Measurements from ENCODE around the gene SHISAL2A. TPM values are rescaled to one million over a fixed set of nuclear protein-coding genes. Genes with fewer than 3 reads are reported as not detected.

Gene SHISAL2A
- total and polyA plus RNA-seq, 2 of the 13 experiments (the other 11 are each of a cell fraction or from before 2014, with no cell fraction given): not detected

GRCh38 chr1:52651904-52652303, 18.9 kb downstream of the SHISAL2A start (continued):
- TF ChIP-seq, protein P1, sequence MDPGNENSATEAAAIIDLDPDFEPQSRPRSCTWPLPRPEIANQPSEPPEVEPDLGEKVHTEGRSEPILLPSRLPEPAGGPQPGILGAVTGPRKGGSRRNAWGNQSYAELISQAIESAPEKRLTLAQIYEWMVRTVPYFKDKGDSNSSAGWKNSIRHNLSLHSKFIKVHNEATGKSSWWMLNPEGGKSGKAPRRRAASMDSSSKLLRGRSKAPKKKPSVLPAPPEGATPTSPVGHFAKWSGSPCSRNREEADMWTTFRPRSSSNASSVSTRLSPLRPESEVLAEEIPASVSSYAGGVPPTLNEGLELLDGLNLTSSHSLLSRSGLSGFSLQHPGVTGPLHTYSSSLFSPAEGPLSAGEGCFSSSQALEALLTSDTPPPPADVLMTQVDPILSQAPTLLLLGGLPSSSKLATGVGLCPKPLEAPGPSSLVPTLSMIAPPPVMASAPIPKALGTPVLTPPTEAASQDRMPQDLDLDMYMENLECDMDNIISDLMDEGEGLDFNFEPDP (CRISPR knock-in tag; conservative IDR thresholded peaks at IDR 0.05): no peak
- TF ChIP-seq ZSCAN20 (CRISPR knock-in tag; IDR thresholded peaks at IDR 0.05; ENCODE audit: borderline replicate concordance) (no peak), MTF2 (CRISPR knock-in tag; IDR thresholded peaks at IDR 0.05; ENCODE audit: borderline replicate concordance) (no peak), SMARCE1 (IDR thresholded peaks at IDR 0.05; ENCODE audit: borderline replicate concordance) (no peak), ZIK1 (CRISPR knock-in tag; IDR thresholded peaks at IDR 0.05; ENCODE audit: borderline replicate concordance, low read depth) (no peak), ZNF557 (CRISPR knock-in tag; IDR thresholded peaks at IDR 0.05) (no peak), RFX3 (CRISPR knock-in tag; IDR thresholded peaks at IDR 0.05) (no peak), ZNF891 (CRISPR knock-in tag; IDR thresholded peaks at IDR 0.05) (no peak), HCFC1 (IDR thresholded peaks at IDR 0.05; ENCODE audit: low read depth, low read length) (no peak), ZFP37 (CRISPR knock-in tag; IDR thresholded peaks at IDR 0.05; ENCODE audit: borderline replicate concordance) (no peak), CENPT (CRISPR knock-in tag; IDR thresholded peaks at IDR 0.05; ENCODE audit: low read depth) (no peak), KLF15 (CRISPR knock-in tag; IDR thresholded peaks at IDR 0.05; ENCODE audit: borderline replicate concordance) (no peak), HOXD1 (CRISPR knock-in tag; IDR thresholded peaks at IDR 0.05) (no peak), ISL2 (CRISPR knock-in tag; IDR thresholded peaks at IDR 0.05) (no peak), AHR (CRISPR knock-in tag; IDR thresholded peaks at IDR 0.05) (no peak), ZFP82 (CRISPR knock-in tag; IDR thresholded peaks at IDR 0.05; ENCODE audit: borderline replicate concordance) (no peak), GLMP (CRISPR knock-in tag; IDR thresholded peaks at IDR 0.05; ENCODE audit: borderline replicate concordance) (no peak), HNF1B (CRISPR knock-in tag; IDR thresholded peaks at IDR 0.05) (no peak), SOX6 (IDR thresholded peaks at IDR 0.05) (no peak), SOX6 (CRISPR knock-in tag; IDR thresholded peaks at IDR 0.05) (peak; percentile 63)
- TF ChIP-seq, protein P2, sequence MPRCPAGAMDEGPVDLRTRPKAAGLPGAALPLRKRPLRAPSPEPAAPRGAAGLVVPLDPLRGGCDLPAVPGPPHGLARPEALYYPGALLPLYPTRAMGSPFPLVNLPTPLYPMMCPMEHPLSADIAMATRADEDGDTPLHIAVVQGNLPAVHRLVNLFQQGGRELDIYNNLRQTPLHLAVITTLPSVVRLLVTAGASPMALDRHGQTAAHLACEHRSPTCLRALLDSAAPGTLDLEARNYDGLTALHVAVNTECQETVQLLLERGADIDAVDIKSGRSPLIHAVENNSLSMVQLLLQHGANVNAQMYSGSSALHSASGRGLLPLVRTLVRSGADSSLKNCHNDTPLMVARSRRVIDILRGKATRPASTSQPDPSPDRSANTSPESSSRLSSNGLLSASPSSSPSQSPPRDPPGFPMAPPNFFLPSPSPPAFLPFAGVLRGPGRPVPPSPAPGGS (CRISPR knock-in tag; IDR thresholded peaks at IDR 0.05): no peak
- TF ChIP-seq, protein P3, sequence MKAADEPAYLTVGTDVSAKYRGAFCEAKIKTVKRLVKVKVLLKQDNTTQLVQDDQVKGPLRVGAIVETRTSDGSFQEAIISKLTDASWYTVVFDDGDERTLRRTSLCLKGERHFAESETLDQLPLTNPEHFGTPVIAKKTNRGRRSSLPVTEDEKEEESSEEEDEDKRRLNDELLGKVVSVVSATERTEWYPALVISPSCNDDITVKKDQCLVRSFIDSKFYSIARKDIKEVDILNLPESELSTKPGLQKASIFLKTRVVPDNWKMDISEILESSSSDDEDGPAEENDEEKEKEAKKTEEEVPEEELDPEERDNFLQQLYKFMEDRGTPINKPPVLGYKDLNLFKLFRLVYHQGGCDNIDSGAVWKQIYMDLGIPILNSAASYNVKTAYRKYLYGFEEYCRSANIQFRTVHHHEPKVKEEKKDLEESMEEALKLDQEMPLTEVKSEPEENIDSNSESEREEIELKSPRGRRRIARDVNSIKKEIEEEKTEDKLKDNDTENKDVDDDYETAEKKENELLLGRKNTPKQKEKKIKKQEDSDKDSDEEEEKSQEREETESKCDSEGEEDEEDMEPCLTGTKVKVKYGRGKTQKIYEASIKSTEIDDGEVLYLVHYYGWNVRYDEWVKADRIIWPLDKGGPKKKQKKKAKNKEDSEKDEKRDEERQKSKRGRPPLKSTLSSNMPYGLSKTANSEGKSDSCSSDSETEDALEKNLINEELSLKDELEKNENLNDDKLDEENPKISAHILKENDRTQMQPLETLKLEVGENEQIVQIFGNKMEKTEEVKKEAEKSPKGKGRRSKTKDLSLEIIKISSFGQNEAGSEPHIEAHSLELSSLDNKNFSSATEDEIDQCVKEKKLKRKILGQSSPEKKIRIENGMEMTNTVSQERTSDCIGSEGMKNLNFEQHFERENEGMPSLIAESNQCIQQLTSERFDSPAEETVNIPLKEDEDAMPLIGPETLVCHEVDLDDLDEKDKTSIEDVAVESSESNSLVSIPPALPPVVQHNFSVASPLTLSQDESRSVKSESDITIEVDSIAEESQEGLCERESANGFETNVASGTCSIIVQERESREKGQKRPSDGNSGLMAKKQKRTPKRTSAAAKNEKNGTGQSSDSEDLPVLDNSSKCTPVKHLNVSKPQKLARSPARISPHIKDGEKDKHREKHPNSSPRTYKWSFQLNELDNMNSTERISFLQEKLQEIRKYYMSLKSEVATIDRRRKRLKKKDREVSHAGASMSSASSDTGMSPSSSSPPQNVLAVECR (CRISPR knock-in tag; IDR thresholded peaks at IDR 0.05; ENCODE audit: borderline replicate concordance): no peak; the same call in 1 of the 2 replicates

Measured in HepG2 (cell line).